ENCODE data around the gene EXTL1. TPM values are rescaled to one million over a fixed set of nuclear protein-coding genes. Genes with fewer than 3 reads are reported as not detected.

Gene EXTL1
- total and polyA plus RNA-seq, 2 donors from 2014 or later: 0.28 to 0.45 TPM

DNA sequence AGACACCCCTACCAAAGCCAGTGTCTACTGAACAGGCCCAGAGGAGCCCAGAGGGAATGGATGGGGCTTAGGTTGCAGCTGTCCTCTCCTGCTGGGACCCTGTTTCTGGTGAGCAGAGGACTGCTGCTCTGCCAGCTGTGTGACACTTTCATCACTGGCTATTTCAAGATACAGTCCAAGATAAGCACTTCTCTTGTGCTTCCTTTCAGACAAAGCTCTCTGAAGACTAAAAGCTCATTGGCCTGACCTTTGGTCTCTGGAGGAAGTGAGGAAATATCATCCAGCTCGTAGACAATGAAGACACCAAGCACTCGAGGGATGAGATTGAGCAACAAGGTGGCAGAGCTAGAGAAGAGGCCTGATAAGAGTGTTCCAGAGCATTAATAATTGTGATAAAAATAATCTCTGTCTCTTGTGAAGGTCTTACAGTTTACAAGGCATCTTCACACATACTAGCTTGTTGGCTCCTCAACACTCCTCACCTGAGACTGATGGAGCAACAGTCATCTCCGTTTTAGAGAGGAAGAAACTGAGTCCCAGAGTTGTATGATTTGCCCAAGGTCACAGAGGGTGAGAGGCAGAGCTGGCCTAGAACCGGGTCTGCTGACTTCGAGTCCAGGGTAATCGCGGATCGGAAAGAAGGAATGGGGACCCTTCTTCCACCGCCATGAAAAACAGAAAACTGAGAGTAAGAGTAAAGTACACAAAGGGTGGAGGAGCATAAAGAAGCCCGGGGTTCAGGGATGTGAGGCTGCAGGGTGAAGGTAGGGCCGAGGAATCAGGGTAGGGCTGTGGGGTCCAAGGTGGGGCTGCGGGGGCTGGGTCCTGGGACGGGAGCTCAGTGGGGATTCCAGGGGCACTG, 24.4 kb upstream of the EXTL1 start:
- H3K27me3 ChIP-seq (ENCODE audit: control insufficient read depth, insufficient read depth, low read length): no peaks in the 10 kb centered on the region
- H3K27ac ChIP-seq (ENCODE audit: low read depth in 2 of 2, low read length in 2 of 2): peak overlapping the region; percentile 77 to 89
- H3K9me3 ChIP-seq (ENCODE audit: control insufficient read depth in 2 of 3, insufficient read depth in 1 of 3, low read length in 3 of 3): no peaks in the 10 kb centered on the region
- H3K9ac ChIP-seq (ENCODE audit: low read length in 3 of 3): peak overlapping the region; percentile 61 to 90 (median 70)
- intact Hi-C loops (cut with DNase I): loop anchor here (5.0 kb wide), 1 partner anchor 95 kb away; no protein-coding TSS in a partner anchor
- peak overlapping the region; percentile 76 to 84 (median 77) for H3K4me3 ChIP-seq (ENCODE audit: low read length in 3 of 3)
- TF ChIP-seq, protein P1, sequence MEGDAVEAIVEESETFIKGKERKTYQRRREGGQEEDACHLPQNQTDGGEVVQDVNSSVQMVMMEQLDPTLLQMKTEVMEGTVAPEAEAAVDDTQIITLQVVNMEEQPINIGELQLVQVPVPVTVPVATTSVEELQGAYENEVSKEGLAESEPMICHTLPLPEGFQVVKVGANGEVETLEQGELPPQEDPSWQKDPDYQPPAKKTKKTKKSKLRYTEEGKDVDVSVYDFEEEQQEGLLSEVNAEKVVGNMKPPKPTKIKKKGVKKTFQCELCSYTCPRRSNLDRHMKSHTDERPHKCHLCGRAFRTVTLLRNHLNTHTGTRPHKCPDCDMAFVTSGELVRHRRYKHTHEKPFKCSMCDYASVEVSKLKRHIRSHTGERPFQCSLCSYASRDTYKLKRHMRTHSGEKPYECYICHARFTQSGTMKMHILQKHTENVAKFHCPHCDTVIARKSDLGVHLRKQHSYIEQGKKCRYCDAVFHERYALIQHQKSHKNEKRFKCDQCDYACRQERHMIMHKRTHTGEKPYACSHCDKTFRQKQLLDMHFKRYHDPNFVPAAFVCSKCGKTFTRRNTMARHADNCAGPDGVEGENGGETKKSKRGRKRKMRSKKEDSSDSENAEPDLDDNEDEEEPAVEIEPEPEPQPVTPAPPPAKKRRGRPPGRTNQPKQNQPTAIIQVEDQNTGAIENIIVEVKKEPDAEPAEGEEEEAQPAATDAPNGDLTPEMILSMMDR (IDR thresholded peaks at IDR 0.05; ENCODE audit: borderline replicate concordance, extremely low read depth, insufficient read depth): no peak
- H3K36me3 ChIP-seq (ENCODE audit: control insufficient read depth in 2 of 3, insufficient read depth in 3 of 3, low read length in 3 of 3): peaks cover 0 to 3% (median 0%) of the 10 kb centered on the region in 3 donors
- H3K4me1 ChIP-seq (ENCODE audit: control insufficient read depth in 2 of 3, insufficient read depth in 2 of 3, low read depth in 1 of 3, low read length in 3 of 3): peaks cover 7 to 13% (median 10%) of the 10 kb centered on the region in 3 donors
- no peak for FAIRE-seq
- DNase-seq: peak in 3 of 5 donors; percentile 58 to 86 (median 79)

DNA sequence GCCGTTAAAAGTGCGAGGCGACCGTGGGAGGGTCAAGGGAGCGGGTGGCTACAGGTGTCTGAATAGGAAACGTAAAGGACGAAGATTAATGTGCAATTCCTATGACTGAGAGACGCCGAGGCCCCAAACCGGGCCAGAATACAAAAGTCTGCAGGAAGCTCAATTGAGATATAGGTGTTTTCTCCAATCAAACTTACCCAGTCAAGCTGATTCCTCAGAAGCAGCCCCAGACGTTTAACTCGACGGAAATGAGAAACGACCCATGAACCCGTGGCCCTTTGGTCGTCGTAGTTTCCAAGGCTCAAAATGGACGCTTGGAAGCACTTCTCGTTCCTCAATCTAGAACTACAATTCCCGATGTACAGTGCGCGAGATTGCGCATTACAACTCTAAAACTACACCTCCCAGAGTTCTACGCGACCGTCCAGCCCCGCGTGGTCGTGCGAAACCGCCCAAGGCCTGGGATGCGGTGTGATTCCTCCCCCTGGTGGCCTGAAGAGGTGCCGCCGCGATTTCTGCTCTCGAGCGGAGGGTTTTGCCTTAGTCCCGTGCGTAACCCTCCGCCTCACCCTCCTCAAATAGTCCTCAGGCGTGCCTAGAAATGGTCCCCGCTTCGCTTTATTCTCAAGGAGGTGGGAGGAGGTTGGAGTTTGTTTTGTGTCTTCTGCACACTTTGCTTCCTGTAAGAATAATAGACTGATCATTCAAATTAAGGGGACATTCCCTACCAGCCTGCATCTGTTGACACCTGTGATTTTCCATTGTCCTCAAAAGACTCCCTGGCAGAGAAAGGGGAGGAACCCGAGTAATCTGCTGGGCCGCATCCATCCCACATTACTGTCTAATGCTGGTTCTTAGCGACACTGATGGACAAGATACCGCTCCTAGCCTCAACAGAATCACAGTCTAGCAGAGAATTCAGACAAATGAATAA, 23.5 kb upstream of the EXTL1 start, which contains the start of gene PAFAH2:
TSS of gene PAFAH2 (minus strand) at position 236 of the 934 bp plus-strand sequence. CDS start 7,247 bp downstream, outside the sequence.
- peak within 1 kb of the TSS; percentile 76 to 84 (median 77) for H3K4me3 ChIP-seq (ENCODE audit: low read length in 3 of 3)
- H3K9ac ChIP-seq (ENCODE audit: low read length in 3 of 3): peak within 1 kb of the TSS; percentile 61 to 90 (median 72)
- DNase-seq: peak; percentile 98 to 100 (median 99)
- no peaks in the 10 kb centered on the region for H3K27me3 ChIP-seq (ENCODE audit: control insufficient read depth, insufficient read depth, low read length)
- no peaks in the 10 kb centered on the region for H3K36me3 ChIP-seq (ENCODE audit: control insufficient read depth in 2 of 3, insufficient read depth in 3 of 3, low read length in 3 of 3)
- FAIRE-seq: peak; percentile 99
- peak within 1 kb of the TSS; percentile 77 to 89 for H3K27ac ChIP-seq (ENCODE audit: low read depth in 2 of 2, low read length in 2 of 2)
- intact Hi-C loops (cut with DNase I): loop anchor here (5.0 kb wide), 1 partner anchor 96 kb away; no protein-coding TSS in a partner anchor
- TF ChIP-seq, protein P1 (IDR thresholded peaks at IDR 0.05; ENCODE audit: borderline replicate concordance, extremely low read depth, insufficient read depth): peak; percentile 99
- no peaks in the 10 kb centered on the region for H3K9me3 ChIP-seq (ENCODE audit: control insufficient read depth in 2 of 3, insufficient read depth in 1 of 3, low read length in 3 of 3)
- peaks cover 7 to 13% (median 10%) of the 10 kb centered on the region in 3 donors for H3K4me1 ChIP-seq (ENCODE audit: control insufficient read depth in 2 of 3, insufficient read depth in 2 of 3, low read depth in 1 of 3, low read length in 3 of 3)

DNA sequence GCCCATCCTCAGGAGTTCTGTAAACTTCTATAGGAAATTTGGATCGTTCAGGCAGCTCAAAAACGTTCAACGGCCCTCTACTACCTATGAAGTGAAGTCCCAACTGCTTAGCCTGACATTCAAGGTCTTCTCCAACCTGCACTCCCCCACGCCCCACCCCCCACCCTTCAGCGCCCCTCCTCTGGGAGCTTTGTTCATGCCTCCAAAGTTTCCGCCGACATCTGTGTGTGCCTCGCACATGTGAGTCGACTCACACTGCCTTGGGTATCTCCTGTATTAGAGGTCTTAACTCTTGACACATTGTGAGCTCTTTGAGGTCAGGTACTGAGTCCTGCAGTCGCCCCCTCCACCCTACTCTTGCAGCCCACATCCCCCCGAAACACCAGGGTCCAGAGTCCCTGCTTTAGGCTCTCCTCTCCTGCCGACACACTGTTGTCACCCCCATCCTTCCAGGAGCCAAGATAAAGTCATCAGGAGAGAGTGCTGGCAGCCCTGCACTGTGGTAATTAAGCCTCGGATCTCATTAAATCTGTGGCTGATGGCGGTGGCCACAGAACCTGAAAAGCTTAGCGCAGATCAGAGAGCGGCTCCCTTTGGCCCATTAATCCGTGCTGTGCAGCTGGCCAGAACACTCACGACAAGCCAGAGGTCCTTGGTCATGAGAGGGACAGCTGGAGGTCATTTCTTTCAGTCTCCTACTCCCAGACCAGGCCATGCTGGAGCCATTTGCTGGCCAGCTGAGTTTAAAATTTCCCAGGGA, 22.4 kb upstream of the EXTL1 start:
- DNase-seq: peak in 1 of 5 donors; percentile 13
- Histone ChIP-seq H3K36me3 (ENCODE audit: control insufficient read depth in 2 of 3, insufficient read depth in 3 of 3, low read length in 3 of 3) (no peaks in the 10 kb centered on the region), H3K27me3 (ENCODE audit: control insufficient read depth, insufficient read depth, low read length) (no peaks in the 10 kb centered on the region), H3K27ac (ENCODE audit: low read depth in 2 of 2, low read length in 2 of 2) (no peak overlapping the region), H3K9ac (ENCODE audit: low read length in 3 of 3) (no peak overlapping the region), H3K9me3 (ENCODE audit: control insufficient read depth in 2 of 3, insufficient read depth in 1 of 3, low read length in 3 of 3) (no peaks in the 10 kb centered on the region), H3K4me1 (ENCODE audit: control insufficient read depth in 2 of 3, insufficient read depth in 2 of 3, low read depth in 1 of 3, low read length in 3 of 3) (peaks cover 7 to 13% (median 10%) of the 10 kb centered on the region in 3 donors), H3K4me3 (ENCODE audit: low read length in 3 of 3) (no peak overlapping the region)
- intact Hi-C loops (cut with DNase I): loop anchor here (5.0 kb wide), 1 partner anchor 97 kb away; no protein-coding TSS in a partner anchor
- FAIRE-seq: no peak
- TF ChIP-seq, protein P1 (IDR thresholded peaks at IDR 0.05; ENCODE audit: borderline replicate concordance, extremely low read depth, insufficient read depth): no peak

All from kidney (tissue), 14 donors.